GM12878 (cell line): ENCODE data around the gene ARHGEF11. TPM values are rescaled to one million over a fixed set of nuclear protein-coding genes. Genes with fewer than 3 reads are reported as not detected.

Experiments
- ATAC-seq: fragments of 200-7000 bp; cut with Tn5 transposase; 3 replicates; pipeline ENCODE4 v1.9.1; 2020; ENCODE audit warnings: mild to moderate bottlenecking, moderate library complexity
- BruUV-seq: library from RNA; stranded (reverse); fragments of 400-500 nt; replicated peaks from 2 replicates; lab custom pipeline; 2021; lab: Mats Ljungman, UMichigan
- CTCF ChIA-PET: fragments of 300-600 bp; sonication (Branson Sonifier 250); formaldehyde crosslinking; extraction: SDS; loops from one replicate; lab custom pipeline; 2021; ENCODE audit warnings: inconsistent platforms; lab: Yijun Ruan, JAX
- POLR2A ChIA-PET: fragments of 350-600 bp; formaldehyde crosslinking; extraction: SDS; loops from one replicate; lab custom pipeline; 2021; ENCODE audit warnings: inconsistent platforms; lab: Charles Lee
- RAD21 ChIA-PET: fragments of 300-600 bp; sonication (Branson Sonifier 250); formaldehyde crosslinking; loops from one replicate; lab custom pipeline; 2023; ENCODE audit warnings: antibody characterized with exemption; ENCODE audit not compliant: unreplicated experiment; lab: Charles Lee
- SMC1A ChIA-PET: fragments of 300-600 bp; sonication (Branson Sonifier 250); formaldehyde crosslinking; loops from one replicate; lab custom pipeline; 2023; ENCODE audit not compliant: unreplicated experiment, uncharacterized antibody; lab: Charles Lee
- DNase-seq: peaks from one replicate; pipeline ENCODE4 v3.0.0-alpha.2; 2011; ENCODE audit warnings: low read depth, low spot score
- FAIRE-seq: peaks from 3 replicates; lab custom pipeline; 2011; peaks lifted over from hg19 to GRCh38; lab: Jason Lieb, UNC
- H2AFZ ChIP-seq: 2 replicates; pipeline ENCODE4 v1.6.0; 2011; ENCODE audit warnings: low read depth, low read length, control low read depth; ENCODE audit not compliant: control insufficient read depth
- H3K27ac ChIP-seq: 2 replicates; pipeline ENCODE4 v1.5.1; 2011; ENCODE audit warnings: control low read depth; ENCODE audit not compliant: control insufficient read depth, insufficient read depth
- H3K27me3 ChIP-seq, 2 experiments: replicated peaks in 1 of 2; 2 replicates each; pipeline versions ENCODE4 v1.6.0 to v1.6.1; 2011; ENCODE audit warnings: low read length in 1 of 2; ENCODE audit not compliant: control insufficient read depth in 2 of 2, insufficient read depth in 2 of 2
- H3K36me3 ChIP-seq, 2 experiments: 2 replicates each; pipeline ENCODE4 v1.5.1; 2011; ENCODE audit warnings: low read length in 1 of 2; ENCODE audit not compliant: control insufficient read depth in 2 of 2, insufficient read depth in 2 of 2
- H3K4me1 ChIP-seq: 2 replicates; pipeline ENCODE4 v1.6.1; 2011; ENCODE audit warnings: mild to moderate bottlenecking, low read length, moderate library complexity, mixed read lengths; ENCODE audit not compliant: control insufficient read depth, insufficient read depth
- H3K4me2 ChIP-seq: 2 replicates; pipeline ENCODE4 v1.6.0; 2011; ENCODE audit warnings: control low read depth; ENCODE audit not compliant: control insufficient read depth, insufficient read depth
- H3K4me3 ChIP-seq: fragments of 200-600 bp; sonication (generic); 2 replicates; pipeline ENCODE4 v1.5.1; 2016
- H3K79me2 ChIP-seq: 2 replicates; pipeline ENCODE4 v1.6.0; 2011; ENCODE audit warnings: low read length; ENCODE audit not compliant: control insufficient read depth, insufficient read depth
- H3K9ac ChIP-seq: 2 replicates; pipeline ENCODE4 v1.8.0; 2011; ENCODE audit warnings: low read length, control low read depth, mixed read lengths; ENCODE audit not compliant: control insufficient read depth, insufficient read depth
- H3K9me3 ChIP-seq: replicated peaks from 3 replicates; pipeline ENCODE4 v1.5.1; 2011; ENCODE audit warnings: mild to moderate bottlenecking, low read length; ENCODE audit not compliant: control insufficient read depth, insufficient read depth
- H4K20me1 ChIP-seq: 2 replicates; pipeline ENCODE4 v1.6.0; 2011; ENCODE audit not compliant: control insufficient read depth, insufficient read depth
- CBFB ChIP-seq: IDR thresholded peaks from 2 replicates; pipeline ENCODE4 v1.6.1; 2016; ENCODE audit warnings: antibody characterized with exemption, low read depth
- CBX3 ChIP-seq: fragments of 200-600 bp; sonication (generic); IDR thresholded peaks from 2 replicates; pipeline ENCODE4 v1.6.1; 2016; ENCODE audit warnings: low read depth, borderline replicate concordance
- CHD1 ChIP-seq: IDR thresholded peaks from 2 replicates; pipeline ENCODE4 v1.6.1; 2012; ENCODE audit warnings: low read depth, low read length, improper control_type of control experiment
- CTCF ChIP-seq, 3 experiments: IDR thresholded peaks in 2 of 3; conservative IDR thresholded peaks in 1 of 3; 2 replicates each; pipeline ENCODE4 v1.5.1; 2011; ENCODE audit warnings: low read depth in 3 of 3, low read length in 3 of 3, mild to moderate bottlenecking in 3 of 3, control low read depth in 2 of 3, moderate library complexity in 2 of 3, inconsistent platforms in 1 of 3, mixed read lengths in 1 of 3; ENCODE audit not compliant: control insufficient read depth in 2 of 3, insufficient read depth in 1 of 3; ENCODE audit errors: extremely low read depth in 1 of 3
- E2F4 ChIP-seq: IDR thresholded peaks from 2 replicates; pipeline ENCODE4 v1.6.1; 2012; ENCODE audit warnings: low read depth, low read length, improper control_type of control experiment
- EP300 ChIP-seq, 2 experiments: fragments of 150-350 bp in 1 of 2; IDR thresholded peaks; 2 replicates each; pipeline ENCODE4 v1.6.1; 2011 to 2012; ENCODE audit warnings: low read depth in 2 of 2, low read length in 2 of 2, borderline replicate concordance in 1 of 2, improper control_type of control experiment in 1 of 2, inconsistent platforms in 1 of 2; ENCODE audit not compliant: control insufficient read depth in 1 of 2
- GATAD2B ChIP-seq: fragments of 450-650 bp; conservative IDR thresholded peaks from 2 replicates; pipeline ENCODE4 v1.6.1; 2017; ENCODE audit warnings: low read depth, mild to moderate bottlenecking, moderate library complexity
- MYB ChIP-seq: fragments of 150-350 bp; IDR thresholded peaks from 2 replicates; pipeline ENCODE4 v1.6.1; 2014; ENCODE audit warnings: mild to moderate bottlenecking, low read depth, low read length, borderline replicate concordance
- POLR2AphosphoS5 ChIP-seq: IDR thresholded peaks from 2 replicates; pipeline ENCODE4 v1.6.1; 2011; ENCODE audit warnings: mild to moderate bottlenecking, low read length, inconsistent platforms
- SMC3 ChIP-seq: IDR thresholded peaks from 2 replicates; pipeline ENCODE4 v1.6.1; 2011; ENCODE audit warnings: low read length, improper control_type of control experiment, borderline replicate concordance
- TARDBP ChIP-seq: IDR thresholded peaks from 2 replicates; pipeline ENCODE4 v1.6.1; 2016; ENCODE audit warnings: borderline replicate concordance
- USF2 ChIP-seq: IDR thresholded peaks from 2 replicates; pipeline ENCODE4 v1.6.1; 2011; ENCODE audit warnings: low read depth, low read length, improper control_type of control experiment, borderline replicate concordance
- ZNF207 ChIP-seq: fragments of 450-650 bp; IDR thresholded peaks from 2 replicates; pipeline ENCODE4 v1.6.1; 2014; ENCODE audit warnings: antibody characterized with exemption, mild to moderate bottlenecking, borderline replicate concordance
- WGBS: methylation state at CpG from one replicate; pipeline ENCODE4 v1.1.6; 2016; ENCODE audit warnings: low lambda C conversion rate; ENCODE audit not compliant: insufficient replicate concordance, insufficient coverage; ENCODE audit errors: missing lambda C conversion rate; 5-methylcytosine and 5-hydroxymethylcytosine counted together
- in situ Hi-C: fragments of 300-500 bp; cut with MboI; formaldehyde crosslinking; loops from 9 replicates; pipeline ENCODE4 v1.14.3; 2018; ENCODE audit warnings: mixed read lengths
- intact Hi-C: fragments of 100-400 bp; cut with micrococcal nuclease; formaldehyde crosslinking; loops from one replicate; pipeline ENCODE4 v1.14.2; 2022; ENCODE audit not compliant: unreplicated experiment
- polyA plus RNA-seq, 11 experiments: library from polyadenylated mRNA; depleted of rRNA in 4 of 11; unstranded in 6 of 11; stranded (reverse) in 5 of 11; fragments of >200 nt; fragmentation: Nextera tagmentation in 4 of 11; fragmentation: Illumina TruSeq in 1 of 11; extraction: Ambion mirVana in 4 of 11; extraction: Trizol in 1 of 11; gene quantifications; 1 replicate in 1 of 11; 2 replicates in 10 of 11; pipeline versions ENCODE4 v1.2.1 to v1.2.3, GENCODE V29; 2011 to 2016; ENCODE audit warnings: inconsistent platforms in 2 of 11, missing spikeins in 2 of 11, low read depth in 1 of 11
- total RNA-seq, 4 experiments: library from RNA; depleted of rRNA in 3 of 4; stranded (reverse); fragments of >200 nt in 3 of 4; fragmentation: Illumina TruSeq in 1 of 4; extraction: Trizol in 1 of 4; gene quantifications; 2 replicates each; pipeline versions ENCODE4 v1.2.1 to v1.2.3, GENCODE V29; 2013 to 2021
- TF ChIP-seq, protein P1 (sequence below): fragments of 450-650 bp; IDR thresholded peaks from 2 replicates; pipeline ENCODE4 v1.6.1; 2016; ENCODE audit warnings: mild to moderate bottlenecking
- TF ChIP-seq, protein P2 (sequence below): IDR thresholded peaks from 2 replicates; pipeline ENCODE4 v1.6.1; 2011; ENCODE audit warnings: borderline replicate concordance, low read depth, mild to moderate bottlenecking, moderate library complexity, mixed read lengths, low read length; ENCODE audit not compliant: insufficient read depth; ENCODE audit errors: extremely low read length
- TF ChIP-seq, protein P3 (sequence below): fragments of 450-650 bp; IDR thresholded peaks from 2 replicates; pipeline ENCODE4 v1.6.1; 2017; ENCODE audit warnings: mild to moderate bottlenecking, low read depth, inconsistent platforms; ENCODE audit not compliant: poor library complexity, severe bottlenecking

ARHGEF11 gene
- total and polyA plus RNA-seq, 10 of the 15 experiments (the other 5 are each of a cell fraction or from before 2014, with no cell fraction given): 0.05 to 12.7 (median 1.8) TPM

DNA sequence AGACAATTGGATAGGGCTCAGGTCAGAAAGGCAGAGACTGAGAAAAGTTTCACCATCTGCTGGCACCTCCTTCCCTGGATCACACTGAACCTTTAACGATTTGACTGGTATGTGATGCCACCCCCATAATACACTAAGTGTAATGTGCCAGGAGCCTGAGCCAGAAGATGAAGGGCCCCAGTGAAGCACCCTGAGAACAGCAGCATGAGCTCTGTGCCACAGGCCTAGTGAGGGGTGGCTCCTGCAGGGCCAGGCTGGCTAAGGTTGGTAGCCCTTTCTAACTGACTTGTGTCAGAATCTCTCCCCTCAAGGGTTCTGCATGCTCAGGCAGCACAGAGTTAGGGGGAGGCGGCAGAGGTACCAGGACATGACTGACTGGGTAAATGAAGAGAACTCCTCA lies 38.9 kb downstream of the ARHGEF11 start:
- H3K4me2 ChIP-seq: no peak overlapping the region
- in situ Hi-C loops: no loop called here
- no peak overlapping the region for H3K4me3 ChIP-seq
- intact Hi-C loops: no loop called here
- ChIA-PET SMC1A (no interaction called here), POLR2A (no interaction called here), RAD21 (no interaction called here), CTCF (interaction anchor here (0.7 to 1.1 kb wide), 2 partner anchors 47 to 68 kb away, joined by 3 to 5 read pairs; no protein-coding TSS in a partner anchor)
- DNase-seq: no peak
- ATAC-seq: no peak
- no peak overlapping the region for H2AFZ ChIP-seq
- H3K9ac ChIP-seq: no peak overlapping the region
- WGBS: 62% methylated on average over 2 of the region's 2 CpGs
- no peaks in the 10 kb centered on the region; the same call in 1 of the 2 replicates for H4K20me1 ChIP-seq
- no peak for FAIRE-seq
- H3K27ac ChIP-seq: no peak overlapping the region
- no peaks in the 10 kb centered on the region for H3K36me3 ChIP-seq
- no TSS peak for BruUV-seq
- no peaks in the 10 kb centered on the region for H3K27me3 ChIP-seq
- no peaks in the 10 kb centered on the region for H3K9me3 ChIP-seq
- no peaks in the 10 kb centered on the region for H3K4me1 ChIP-seq
- no peaks in the 10 kb centered on the region; the same call in 1 of the 2 replicates for H3K79me2 ChIP-seq
- TF ChIP-seq EP300 (IDR thresholded peaks at IDR 0.05; ENCODE audit: borderline replicate concordance in 1 of 2, control insufficient read depth in 1 of 2, low read depth in 2 of 2, low read length in 2 of 2) (no peak), USF2 (no peak), CBFB (no peak), TARDBP (no peak), ZNF207 (no peak), E2F4 (no peak), MYB (no peak), GATAD2B (no peak), CHD1 (no peak), CTCF (IDR thresholded peaks at IDR 0.05 in 2 of 3, conservative IDR thresholded peaks at IDR 0.05 in 1 of 3; ENCODE audit: control insufficient read depth in 2 of 3, extremely low read depth in 1 of 3, insufficient read depth in 1 of 3, low read depth in 3 of 3, low read length in 3 of 3) (no peak), CBX3 (no peak), POLR2AphosphoS5 (no peak), SMC3 (no peak)
- TF ChIP-seq, protein P1, sequence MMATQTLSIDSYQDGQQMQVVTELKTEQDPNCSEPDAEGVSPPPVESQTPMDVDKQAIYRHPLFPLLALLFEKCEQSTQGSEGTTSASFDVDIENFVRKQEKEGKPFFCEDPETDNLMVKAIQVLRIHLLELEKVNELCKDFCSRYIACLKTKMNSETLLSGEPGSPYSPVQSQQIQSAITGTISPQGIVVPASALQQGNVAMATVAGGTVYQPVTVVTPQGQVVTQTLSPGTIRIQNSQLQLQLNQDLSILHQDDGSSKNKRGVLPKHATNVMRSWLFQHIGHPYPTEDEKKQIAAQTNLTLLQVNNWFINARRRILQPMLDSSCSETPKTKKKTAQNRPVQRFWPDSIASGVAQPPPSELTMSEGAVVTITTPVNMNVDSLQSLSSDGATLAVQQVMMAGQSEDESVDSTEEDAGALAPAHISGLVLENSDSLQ: no peak
- TF ChIP-seq, protein P2, sequence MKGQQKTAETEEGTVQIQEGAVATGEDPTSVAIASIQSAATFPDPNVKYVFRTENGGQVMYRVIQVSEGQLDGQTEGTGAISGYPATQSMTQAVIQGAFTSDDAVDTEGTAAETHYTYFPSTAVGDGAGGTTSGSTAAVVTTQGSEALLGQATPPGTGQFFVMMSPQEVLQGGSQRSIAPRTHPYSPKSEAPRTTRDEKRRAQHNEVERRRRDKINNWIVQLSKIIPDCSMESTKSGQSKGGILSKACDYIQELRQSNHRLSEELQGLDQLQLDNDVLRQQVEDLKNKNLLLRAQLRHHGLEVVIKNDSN: no peak
- TF ChIP-seq, protein P3, sequence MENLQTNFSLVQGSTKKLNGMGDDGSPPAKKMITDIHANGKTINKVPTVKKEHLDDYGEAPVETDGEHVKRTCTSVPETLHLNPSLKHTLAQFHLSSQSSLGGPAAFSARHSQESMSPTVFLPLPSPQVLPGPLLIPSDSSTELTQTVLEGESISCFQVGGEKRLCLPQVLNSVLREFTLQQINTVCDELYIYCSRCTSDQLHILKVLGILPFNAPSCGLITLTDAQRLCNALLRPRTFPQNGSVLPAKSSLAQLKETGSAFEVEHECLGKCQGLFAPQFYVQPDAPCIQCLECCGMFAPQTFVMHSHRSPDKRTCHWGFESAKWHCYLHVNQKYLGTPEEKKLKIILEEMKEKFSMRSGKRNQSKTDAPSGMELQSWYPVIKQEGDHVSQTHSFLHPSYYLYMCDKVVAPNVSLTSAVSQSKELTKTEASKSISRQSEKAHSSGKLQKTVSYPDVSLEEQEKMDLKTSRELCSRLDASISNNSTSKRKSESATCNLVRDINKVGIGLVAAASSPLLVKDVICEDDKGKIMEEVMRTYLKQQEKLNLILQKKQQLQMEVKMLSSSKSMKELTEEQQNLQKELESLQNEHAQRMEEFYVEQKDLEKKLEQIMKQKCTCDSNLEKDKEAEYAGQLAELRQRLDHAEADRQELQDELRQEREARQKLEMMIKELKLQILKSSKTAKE: no peak
